ENCODE data around the gene NLK.
A peak's percentile ranks its signal among the peaks of the same experiment; 100 is the strongest.

Gene NLK

DNA sequence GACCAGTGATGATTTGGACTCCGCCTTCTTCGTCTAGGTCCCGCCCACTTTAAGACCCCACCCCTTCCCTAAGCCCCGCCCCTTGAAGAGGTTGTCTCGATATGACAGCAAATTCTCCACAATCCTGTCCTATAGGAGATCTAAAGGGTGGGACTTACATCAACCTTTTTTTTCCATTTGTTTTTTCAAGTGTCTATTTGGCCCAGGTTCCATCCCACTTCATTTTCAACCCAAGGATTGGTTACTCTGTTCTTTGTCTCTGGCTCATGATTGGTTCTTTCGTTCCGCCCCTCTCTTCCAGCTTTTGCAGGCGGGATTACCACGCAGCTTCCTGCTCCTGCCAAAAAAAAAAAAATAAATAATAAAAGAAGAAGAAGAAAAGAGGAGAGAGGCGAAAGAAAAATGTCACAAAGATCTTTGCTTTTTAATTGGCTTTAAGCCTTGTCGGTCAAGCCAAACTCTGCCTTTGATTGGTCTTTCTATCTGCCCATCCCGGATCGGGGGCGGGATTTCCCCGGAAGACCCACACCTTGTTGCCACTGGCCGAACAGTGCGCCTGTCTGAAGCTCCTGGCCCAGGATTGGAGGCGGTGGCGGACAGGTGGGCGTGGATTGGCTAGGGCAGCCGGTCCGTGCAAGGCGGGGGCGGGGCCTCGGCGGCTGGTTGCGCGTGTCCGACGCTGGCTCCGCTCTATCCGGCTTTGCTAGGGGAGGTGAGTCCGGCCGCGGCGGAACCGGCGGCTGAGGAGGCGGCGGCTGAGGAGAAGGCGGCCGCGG is 1.2 kb upstream of the NLK start:
- DNase-seq: peak; percentile 83

DNA sequence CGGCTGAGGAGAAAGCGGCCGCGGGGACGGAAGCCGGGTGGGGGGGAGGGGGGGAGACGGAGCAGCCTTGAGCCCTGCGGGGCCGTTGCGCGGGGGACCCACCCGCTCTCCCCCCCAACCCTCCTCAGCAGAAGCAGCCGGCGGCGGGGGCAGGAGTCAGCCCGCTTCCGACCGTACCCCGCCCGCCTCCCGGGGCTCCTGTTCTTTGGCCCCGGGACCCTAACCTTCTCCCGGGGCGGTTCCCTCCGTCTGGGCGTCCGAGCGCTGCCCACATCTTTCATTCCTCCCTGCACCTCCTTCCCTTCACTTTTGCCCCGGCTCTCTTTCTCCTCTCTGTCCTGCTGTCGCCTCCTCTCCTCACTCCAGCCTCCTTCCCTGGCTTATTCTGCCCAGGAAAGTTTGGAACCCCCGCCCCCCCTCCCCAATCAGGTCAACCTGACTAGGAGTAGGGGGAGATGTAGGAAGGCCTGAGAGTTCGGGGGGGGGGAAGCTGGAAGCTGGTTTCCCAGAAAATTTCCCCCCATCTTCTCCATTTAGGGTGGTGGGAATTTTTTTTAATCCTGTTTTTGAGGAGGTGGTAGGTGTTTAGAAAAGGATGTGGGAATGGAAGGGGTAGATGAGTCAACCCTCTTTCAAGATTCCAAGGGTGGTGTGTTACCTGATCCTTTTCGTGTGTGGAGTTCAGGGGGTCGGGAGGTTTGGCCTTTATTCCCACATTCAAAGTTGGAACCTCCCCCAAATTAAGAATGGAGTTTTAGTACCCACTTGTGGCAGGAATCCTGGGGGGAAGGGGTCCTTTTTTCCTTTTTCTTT is 427 bp upstream of the NLK start:
- DNase-seq: no peak

DNA sequence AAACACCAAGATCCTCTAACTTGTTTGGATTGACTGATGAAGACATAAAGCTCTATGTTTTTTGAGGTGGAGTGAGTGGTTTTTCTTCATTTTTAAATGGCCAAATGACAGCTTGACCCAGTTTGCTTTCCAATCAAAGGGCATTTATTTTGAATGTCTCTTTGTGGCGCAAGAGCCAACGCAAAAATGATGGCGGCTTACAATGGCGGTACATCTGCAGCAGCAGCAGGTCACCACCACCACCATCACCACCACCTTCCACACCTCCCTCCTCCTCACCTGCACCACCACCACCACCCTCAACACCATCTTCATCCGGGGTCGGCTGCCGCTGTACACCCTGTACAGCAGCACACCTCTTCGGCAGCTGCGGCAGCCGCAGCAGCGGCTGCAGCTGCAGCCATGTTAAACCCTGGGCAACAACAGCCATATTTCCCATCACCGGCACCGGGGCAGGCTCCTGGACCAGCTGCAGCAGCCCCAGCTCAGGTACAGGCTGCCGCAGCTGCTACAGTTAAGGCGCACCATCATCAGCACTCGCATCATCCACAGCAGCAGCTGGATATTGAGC is 329 bp downstream of the NLK start:
- no peak for DNase-seq

DNA sequence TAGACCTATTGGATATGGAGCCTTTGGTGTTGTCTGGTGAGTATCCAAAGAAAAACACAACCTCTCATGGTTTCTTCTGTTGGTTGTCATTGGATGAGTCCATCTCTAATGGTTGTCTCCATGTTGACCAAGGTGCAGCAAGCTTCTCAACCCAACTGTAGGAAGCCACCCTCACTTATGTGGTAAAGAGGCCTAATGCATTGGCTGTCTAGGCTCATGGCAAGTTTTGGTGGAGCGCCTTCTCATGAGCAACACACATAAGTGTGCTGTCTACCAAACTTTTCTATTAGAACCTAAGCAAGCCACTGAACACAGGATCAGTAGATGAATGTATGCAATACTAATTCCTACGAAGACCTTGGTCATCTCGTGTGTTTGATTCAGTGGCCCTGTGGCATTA is 819 bp downstream of the NLK start:
- no peak for DNase-seq

DNA sequence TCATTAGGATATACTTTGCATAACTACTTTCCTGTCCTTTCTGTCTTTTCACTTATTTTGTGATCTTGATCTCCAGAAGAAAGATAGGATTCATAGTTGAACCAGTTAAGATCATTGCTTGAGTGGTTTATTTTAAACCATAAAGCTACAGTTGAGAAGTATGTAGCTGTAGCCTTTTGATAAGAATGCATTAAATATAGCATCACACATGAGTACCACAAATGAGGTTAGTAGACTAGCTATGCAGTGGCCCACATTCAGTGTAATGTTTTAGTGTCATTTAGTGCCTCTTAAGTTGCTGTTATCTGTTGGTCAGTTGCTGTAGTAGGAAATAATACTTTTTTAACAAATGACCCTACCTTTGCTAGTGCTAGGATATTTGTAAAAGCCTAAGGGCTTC is 1.3 kb downstream of the NLK start:
- no peak for DNase-seq

DNA sequence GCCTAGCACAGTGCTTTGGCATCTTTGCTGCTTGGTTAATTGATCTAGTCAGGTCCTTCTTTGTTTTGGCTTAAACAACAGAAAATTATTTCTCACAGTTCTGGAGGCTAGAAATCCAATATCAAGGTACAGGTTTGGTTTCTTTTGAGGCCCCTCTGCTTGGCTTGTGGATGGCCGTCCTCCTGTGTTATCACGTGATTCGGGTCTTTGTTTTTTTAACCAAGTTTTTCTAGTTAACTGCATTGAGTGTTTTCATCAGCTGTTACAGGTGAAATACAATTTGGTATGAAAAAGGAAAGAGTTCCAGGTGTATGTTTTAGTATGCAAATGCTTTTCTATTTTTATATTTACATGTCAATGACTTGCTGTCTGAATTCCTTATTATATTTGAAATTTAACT is 2.8 kb downstream of the NLK start:
- no peak for DNase-seq

DNA sequence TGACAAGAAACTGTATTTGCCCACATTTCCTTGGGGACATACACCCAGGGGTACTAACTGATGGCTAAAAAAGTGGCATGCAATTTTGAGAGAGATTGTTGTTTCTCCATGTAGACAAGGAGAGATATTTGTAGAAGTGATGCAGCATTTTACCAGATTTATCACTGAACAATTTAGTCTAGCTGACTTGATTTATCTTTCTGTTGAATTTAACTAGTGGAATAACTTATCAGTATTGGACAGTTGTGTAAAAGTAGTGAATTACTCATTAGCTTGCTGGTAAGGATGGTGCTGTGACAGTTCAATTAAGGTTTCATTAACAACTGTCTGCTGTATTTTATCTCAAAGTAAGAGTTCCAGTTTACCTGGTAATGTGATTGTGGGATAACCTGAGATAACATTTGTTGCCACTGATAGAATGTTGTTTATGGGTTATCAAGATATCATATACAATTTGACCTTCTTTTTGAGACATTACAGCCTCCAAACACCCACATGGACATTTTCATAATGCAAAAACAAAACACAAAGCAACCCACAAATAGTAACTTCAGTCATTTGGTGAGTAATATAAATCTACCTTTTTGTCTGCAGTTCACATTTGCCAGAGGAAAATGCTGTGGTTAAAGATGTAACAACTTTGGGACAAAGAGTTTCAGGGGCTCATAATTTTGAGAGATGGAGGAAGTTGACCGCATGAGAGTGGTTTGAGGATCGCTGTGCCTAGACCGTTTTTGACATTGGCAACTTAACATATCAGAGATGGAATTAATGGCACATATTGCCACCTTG is 3.8 kb downstream of the NLK start:
- DNase-seq: no peak

DNA sequence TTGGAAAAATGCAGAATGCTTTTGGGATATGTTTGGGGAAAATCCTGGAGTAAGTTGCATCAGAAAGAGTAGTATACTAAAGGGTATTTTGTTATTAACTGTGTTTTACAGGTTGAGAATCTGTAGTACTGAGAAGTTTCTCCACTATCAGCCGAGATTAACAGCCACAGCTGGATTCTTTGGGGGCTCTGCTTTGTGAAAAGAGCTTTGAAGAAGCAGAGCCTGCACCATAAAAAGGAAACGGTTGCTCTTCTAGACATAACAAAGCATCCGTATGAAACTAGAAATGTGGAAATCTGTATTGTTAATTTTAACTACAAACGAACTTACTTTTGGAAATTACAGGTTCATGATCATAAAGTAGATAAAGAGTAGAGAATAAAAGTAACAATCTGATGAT is 5.3 kb downstream of the NLK start:
- no peak for DNase-seq

DNA sequence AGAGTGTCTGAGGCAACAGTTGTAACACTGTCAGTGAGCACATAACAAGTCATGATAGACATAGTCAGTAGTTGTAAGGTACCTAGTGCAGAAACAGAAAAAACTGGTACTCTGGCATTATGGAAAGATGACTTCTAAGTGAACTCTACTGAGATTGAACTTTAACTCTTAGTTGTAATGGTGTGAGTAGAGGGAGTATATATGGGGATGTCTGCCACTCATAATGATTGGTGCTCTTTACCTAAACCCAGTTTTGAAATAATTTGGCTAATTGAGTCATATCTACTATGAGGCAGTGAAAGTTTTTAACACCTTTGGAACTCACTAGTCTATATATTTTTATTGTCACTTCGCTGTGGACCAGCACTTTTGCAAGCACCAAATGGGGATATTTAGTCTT is 6.6 kb downstream of the NLK start:
- DNase-seq: no peak

DNA sequence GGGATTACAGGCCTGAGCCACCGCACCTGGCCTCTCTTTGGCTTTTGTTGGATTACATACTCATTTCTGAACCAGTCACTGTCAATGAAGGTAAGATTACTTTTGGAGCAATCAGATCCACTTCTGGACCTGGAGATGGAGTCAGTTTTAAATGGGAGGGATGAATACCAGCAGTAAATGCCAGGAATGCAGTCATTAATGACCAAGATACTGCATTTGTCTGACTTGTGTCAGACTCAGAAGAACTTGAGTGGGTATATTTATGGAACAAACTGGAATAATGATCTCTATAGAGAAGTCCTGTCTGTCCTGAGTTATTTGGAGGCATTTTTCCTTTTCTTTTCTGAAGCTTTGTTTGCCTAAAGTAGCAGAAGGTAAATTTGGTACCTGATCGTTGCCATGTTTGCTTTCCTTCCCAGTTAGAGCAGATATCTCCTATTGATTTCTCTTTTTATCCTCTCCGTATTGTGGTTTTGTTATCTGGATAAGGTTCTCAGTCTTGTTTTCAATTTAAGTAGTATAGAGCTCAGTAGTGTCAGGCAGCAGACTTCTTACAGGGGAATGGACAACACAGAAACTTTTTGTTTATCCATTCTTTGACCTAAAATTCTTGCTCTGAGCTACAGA is 10.7 kb downstream of the NLK start:
- no peak for DNase-seq

DNA sequence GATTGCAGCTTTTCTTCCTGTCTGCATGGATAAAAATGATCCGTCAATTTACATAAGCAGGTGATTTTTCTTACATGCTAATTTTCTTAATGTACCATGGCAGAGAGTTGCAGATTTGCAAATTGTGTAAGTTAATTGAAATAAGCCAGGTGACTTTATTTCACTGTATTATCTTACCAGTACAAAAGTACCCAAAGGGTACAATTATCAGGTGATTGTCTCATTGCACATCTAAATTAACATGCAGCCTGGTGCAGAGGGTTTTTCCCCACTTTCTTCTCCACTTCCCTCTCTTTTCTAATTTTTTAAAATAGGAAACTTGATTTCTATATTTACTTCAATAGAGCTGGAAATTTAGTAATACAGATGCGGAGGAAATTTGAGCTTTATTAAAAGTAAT is 11.2 kb downstream of the NLK start:
- no peak for DNase-seq

DNA sequence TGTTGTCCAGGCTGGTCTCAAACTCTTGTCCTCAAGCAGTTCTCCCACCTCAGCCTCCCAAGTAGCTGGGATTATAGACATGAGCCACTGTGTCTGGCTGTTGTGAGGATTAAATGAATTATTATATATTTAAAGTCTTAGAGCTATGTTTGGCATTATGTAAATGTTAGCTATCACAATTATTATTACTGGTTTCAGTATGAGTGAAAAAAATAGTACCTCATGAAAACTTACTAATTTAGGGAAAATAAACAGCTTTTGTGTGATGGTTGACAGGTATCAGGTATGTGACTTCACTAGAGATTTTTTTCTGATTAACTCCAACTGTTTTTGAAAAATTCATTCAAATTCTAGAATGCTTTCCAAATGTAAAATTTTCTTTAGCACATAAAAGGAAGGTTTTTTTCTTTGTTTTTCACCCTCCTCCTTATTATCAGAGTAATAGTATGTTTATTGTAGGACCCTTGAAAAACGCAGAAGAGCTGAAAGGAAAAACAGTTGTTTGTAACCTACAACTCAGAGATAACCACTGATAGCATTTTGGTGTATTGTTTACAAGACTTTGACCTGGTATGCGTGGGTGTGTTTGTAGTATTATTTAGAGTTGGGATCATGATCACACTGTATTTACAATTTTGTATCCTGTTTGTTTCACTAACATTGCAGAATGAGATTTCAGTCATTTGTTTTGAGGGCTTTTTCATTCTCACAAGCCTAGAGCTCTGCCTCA is 13.2 kb downstream of the NLK start:
- DNase-seq: no peak

DNA sequence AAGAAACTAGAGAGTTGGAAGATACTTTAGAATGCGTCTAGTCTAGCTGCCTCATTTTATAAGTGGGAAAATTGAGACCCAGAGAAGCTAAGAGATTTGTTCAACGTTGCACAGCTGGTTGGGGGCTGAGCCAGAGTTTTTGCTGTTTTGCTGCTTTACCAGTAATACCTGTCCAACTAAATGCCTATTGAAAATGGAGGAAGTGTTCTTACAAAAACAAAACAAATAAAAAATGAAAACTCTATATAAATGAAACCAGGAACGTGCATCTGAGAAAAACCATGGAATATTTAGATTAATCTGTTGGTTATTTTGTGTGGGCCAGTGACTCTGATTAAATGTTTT is 13.8 kb downstream of the NLK start:
- DNase-seq: no peak

DNA sequence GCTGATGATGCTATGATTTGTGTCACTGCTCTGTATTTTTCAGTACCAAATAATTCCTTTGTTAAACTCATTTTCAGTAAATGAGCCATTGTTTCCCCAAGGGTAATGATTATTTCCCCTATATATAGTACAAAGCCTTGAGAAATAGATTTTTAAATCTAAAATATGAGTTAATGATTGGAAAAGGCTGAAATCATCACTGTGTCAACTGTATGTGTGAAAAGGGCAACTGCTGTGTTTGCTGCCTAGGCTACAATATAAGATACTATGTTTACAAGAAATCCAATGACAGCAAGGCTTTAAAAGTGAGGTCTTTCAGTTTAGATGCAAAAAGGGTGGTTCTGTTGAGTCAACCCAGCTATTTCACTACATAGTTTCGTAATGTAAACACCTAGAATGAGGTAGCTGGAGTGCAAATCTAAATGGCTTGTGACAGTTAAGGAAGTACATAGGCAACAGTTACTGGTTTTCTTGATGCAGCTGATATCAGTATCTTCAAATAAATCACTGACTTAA is 15.3 kb downstream of the NLK start:
- no peak for DNase-seq

DNA sequence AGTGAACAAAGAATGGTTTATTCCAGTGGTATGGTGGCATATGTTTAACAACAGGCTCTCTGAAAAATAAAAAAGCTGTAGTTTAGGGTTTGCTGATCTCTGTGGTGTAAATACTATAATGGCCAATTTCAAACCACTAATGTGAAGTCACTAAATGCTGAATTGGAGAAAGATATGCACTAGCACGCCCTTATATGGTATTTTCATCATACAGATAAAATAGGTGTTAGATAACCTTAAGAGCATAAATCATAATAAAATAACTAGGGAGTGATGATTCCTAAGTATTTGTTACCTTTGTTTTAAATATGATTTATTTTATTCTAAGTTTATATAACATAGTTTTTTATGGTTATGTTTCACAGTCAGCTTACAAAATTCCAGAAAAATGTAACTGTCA is 17.2 kb downstream of the NLK start:
- no peak for DNase-seq

DNA sequence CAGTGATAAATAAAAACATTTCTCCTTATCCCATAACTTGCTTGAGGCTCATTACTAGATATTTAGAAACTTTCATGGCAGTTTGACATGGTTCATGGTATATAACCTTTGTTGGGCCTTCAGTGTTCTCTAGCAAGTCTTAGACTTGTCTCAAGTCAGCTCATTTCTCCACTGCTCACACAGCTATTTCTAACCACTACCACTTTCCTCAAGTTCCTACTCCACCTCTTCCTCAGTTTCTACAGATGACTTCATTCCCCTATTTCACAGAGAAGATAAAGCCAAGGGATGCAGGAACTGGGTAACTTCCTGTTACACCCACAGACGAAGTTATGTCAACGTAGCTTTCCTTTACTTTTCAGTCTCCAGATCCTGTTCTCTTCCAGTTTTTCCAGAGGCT is 23.2 kb downstream of the NLK start:
- DNase-seq: no peak

DNA sequence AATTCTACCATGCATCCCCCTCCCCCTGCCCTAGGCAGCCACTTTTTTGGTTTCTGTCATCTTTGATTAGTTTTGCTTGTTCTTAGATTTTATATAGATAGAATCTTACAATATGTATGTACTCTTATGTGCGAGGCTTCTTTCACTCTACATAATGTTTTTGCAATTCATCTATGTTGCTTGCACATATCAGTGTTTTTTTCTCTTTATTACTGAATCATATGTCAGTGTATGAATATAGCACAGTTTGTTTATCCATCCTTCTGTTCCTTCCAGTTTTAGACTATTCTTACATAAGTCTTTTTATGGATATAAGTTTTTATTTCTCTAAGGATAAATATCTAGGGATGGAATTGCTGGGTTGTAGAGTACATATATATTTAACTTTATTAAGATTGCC is 26.6 kb downstream of the NLK start:
- DNase-seq: no peak

DNA sequence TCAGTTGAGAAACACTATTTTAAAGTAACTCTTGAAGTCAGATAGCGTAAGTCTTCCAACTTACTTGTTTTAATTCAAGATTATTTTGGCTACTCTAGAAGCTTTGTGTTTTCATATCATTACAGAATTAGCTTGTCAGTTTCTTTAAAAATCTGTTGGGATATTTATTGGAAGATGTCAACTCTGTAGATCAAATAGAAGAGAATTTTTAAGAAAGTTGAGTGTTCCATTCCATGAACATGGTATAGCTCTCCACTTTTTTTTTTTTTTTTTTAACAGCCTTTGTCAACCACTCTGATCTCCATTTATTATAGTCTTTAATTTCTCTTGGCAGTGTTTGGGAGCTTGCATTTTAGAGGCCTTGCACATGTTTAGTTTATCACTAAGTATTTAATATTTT is 28.7 kb downstream of the NLK start:
- DNase-seq: no peak

DNA sequence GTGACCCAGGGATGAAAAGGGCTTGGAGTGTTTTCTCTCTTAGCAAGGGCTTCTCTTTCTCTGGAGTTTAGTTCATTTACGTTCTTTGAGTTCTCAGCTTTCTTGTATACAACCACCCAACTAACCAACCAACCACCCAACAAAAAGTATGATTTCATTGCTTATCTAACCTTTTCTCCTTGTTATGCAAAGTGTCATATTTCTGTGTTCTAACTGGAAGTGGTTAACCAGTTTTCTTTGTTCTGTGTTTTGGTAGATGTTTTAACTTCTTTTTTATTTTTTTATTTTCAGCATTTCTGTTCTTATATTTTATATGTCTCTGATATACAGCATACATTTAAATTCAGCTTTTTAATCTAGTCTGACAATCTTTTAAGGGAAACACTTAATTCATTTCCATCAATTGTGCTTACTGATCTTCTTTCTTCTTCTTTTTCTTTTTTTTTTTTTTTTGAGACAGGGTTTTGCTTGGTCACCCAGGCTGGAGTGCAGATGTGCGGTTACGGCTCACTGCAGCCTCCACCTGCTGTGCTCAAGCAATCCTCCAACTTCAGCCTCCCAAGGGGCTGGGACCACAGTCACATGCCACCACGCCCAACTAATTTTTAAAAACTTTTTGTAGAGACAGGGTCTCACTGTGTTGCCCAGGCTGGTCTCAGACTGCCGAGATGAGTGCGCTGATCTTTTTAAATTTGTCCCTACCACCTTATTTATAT is 29.6 kb downstream of the NLK start:
- DNase-seq: no peak

DNA sequence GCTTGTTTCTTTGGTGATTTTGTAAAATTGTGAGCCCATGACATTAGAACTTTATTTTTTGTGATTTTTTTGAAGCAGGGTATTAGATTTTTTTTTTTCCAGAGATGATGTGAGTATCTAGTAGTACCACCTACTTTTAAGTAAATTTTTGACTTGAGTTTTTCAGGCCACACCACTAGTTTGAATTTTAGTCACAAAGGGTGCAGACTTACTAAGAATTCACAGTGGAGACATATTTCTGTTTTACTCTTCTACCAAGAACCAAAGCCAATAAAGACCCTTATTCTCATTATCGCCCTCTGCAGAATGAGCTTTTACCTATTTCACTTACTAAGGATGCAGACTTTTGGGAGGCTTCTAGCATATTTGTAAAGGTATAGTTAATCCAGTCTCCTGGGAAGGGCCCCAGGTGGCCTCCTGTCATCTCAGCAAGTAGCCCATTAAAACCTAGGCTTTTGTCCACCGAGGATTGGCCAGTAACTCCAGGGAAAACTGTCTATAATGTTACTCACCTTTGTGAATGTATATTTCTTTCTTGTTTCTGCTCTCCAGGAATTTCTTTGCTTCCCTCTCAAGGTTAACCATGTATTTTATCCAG is 30.6 kb downstream of the NLK start:
- no peak for DNase-seq

DNA sequence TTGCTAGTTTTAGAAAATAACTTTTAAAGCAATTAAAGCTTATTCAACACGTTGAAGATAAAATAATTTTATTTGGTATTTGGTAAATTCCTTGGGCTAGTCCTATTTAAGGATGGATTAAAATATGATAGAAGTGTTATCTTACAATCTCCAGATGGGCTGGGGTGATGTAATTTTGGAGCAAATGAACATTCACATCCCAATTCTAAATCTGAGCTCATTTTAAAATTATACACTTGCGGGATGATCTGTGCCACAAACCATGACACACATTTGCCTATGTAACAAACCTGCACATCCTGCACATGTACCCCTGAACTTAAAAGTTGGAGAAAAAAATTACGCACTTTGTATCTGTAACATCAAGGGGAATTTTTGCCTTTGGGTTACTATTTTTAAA is 31.5 kb downstream of the NLK start:
- DNase-seq: no peak

Data from cortex of kidney (tissue), 1 donor.